ENCODE data around the gene AZIN2. TPM values are rescaled to one million over a fixed set of nuclear protein-coding genes. Genes with fewer than 3 reads are reported as not detected.

The AZIN2 gene
- total RNA-seq, 1 experiment from 2014 or later, result 3.6 TPM

DNA sequence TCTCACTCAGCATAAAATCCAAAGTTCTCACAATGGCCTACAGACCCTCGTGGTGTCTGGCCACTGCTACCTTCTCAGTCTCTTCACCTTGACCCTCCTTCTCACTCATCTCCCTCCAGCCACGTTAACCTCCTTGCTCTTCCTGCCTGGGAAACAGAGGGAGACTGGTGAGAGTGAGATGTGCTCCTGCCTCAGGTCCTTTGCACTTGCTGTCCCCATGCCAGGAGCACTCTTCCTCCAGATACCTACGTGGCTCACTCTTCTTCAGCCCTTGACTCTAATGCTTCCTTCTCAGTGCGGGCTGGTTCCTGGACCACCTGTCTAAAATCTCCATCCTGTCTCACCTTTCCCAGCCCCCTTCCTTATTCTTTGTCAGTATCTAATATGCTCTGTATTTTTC lies 76.2 kb downstream of the AZIN2 start:
- CTCF ChIA-PET, result no interaction called here
- no peak for TF ChIP-seq CTCF (IDR thresholded peaks at IDR 0.05; ENCODE audit: unreplicated experiment)
- Mint-ChIP-seq H3K27me3 (ENCODE audit: unreplicated experiment) (no peaks in the 10 kb centered on the region), H3K36me3 (ENCODE audit: insufficient read depth, unreplicated experiment) (no peaks in the 10 kb centered on the region), H3K4me3 (ENCODE audit: low read depth, unreplicated experiment) (no peak overlapping the region), H3K9me3 (ENCODE audit: low read depth, unreplicated experiment) (no peaks in the 10 kb centered on the region), H3K4me1 (ENCODE audit: low read depth, unreplicated experiment) (peaks cover 17% of the 10 kb centered on the region), H3K27ac (ENCODE audit: unreplicated experiment) (no peak overlapping the region)
- no peak for DNase-seq
- intact Hi-C loops (cut with micrococcal nuclease; ENCODE audit: unreplicated experiment), result no loop called here
- BruUV-seq (replicated peaks), result no TSS peak

DNA sequence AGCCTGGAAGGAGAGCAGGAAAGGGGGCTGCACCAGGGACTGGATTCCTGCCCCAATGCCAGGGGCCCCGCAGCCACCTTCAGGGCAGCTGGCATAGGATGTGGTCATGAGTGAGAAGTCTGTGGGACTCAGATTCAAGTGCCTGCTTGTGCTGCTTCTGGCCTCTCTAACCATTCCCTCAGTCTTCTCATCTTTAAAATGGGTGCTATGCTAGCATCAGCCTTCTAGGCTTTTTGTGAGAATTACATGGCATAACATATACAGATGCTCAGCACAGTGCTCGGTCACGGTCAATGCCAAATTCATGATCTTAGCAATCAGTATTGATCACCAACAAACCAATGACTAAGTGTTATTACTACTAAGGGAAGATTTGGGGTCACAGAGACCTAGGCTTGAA lies 77.4 kb downstream of the AZIN2 start:
- DNase-seq, result no peak
- Mint-ChIP-seq H3K9me3 (ENCODE audit: low read depth, unreplicated experiment) (no peaks in the 10 kb centered on the region), H3K4me1 (ENCODE audit: low read depth, unreplicated experiment) (peaks cover 8% of the 10 kb centered on the region), H3K27me3 (ENCODE audit: unreplicated experiment) (no peaks in the 10 kb centered on the region), H3K36me3 (ENCODE audit: insufficient read depth, unreplicated experiment) (no peaks in the 10 kb centered on the region), H3K27ac (ENCODE audit: unreplicated experiment) (no peak overlapping the region), H3K4me3 (ENCODE audit: low read depth, unreplicated experiment) (no peak overlapping the region)
- no TSS peak for BruUV-seq (replicated peaks)
- intact Hi-C loops (cut with micrococcal nuclease; ENCODE audit: unreplicated experiment), result no loop called here
- CTCF ChIA-PET, result no interaction called here
- TF ChIP-seq CTCF (IDR thresholded peaks at IDR 0.05; ENCODE audit: unreplicated experiment), result no peak

DNA sequence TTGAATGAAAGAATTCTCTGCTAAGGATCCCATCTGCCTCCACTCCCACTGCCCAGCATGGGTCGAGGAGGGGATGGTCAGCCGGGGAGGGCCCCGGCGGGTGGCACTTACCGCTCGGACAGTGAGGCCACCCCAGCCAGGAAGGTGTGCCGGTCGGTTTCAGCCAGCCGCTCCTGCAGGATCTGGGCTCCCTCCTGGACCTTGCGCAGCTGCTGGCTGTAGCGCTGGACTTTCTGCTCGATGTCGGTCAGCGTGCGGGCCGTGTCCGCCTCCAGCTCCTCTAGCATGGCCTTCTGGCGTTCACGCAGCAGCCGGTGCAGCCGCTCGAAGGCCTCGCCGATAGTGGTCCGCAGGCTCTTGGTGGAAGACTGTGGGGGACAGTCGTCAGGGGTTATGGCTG lies 78.6 kb downstream of the AZIN2 start:
- intact Hi-C loops (cut with micrococcal nuclease; ENCODE audit: unreplicated experiment), result no loop called here
- TF ChIP-seq CTCF (IDR thresholded peaks at IDR 0.05; ENCODE audit: unreplicated experiment), result no peak
- Mint-ChIP-seq H3K27ac (ENCODE audit: unreplicated experiment) (no peak overlapping the region), H3K36me3 (ENCODE audit: insufficient read depth, unreplicated experiment) (no peaks in the 10 kb centered on the region), H3K4me3 (ENCODE audit: low read depth, unreplicated experiment) (no peak overlapping the region), H3K9me3 (ENCODE audit: low read depth, unreplicated experiment) (no peaks in the 10 kb centered on the region), H3K4me1 (ENCODE audit: low read depth, unreplicated experiment) (peaks cover 8% of the 10 kb centered on the region), H3K27me3 (ENCODE audit: unreplicated experiment) (no peaks in the 10 kb centered on the region)
- no TSS peak for BruUV-seq (replicated peaks)
- no peak for DNase-seq
- CTCF ChIA-PET, result no interaction called here

DNA sequence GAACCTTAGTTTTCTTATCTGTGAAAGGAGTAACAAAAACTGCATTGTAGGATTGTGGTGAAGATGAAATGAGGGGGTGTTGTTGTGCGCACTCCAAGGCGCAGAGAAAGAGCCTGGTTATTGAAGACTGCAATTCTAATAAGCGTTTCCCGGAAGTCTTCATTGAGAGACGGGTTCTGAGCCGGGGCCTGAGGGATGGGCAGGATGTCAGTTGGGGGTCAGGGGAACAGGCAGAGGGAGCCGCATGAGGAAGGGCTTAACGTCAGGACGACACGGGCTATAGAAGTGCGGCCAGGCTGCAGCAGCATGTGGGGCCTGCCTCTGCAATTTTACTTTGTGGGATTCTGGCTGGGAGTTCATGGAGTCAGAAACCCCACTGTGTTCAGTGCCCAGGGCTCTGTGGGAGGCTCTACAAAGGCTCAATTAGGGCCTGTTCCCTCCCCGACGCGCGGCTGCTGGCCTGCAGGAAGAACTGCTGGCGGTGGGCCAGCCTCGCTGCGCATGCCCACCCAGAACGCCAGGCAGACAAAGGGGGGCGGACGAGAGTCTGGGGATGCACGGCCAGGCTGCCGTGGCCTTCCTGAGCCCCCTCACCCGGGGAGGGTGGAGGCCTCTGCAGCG lies 80.2 kb downstream of the AZIN2 start:
- TF ChIP-seq CTCF (IDR thresholded peaks at IDR 0.05; ENCODE audit: unreplicated experiment), result no peak
- Mint-ChIP-seq H3K36me3 (ENCODE audit: insufficient read depth, unreplicated experiment) (no peaks in the 10 kb centered on the region), H3K9me3 (ENCODE audit: low read depth, unreplicated experiment) (no peaks in the 10 kb centered on the region), H3K4me3 (ENCODE audit: low read depth, unreplicated experiment) (no peak overlapping the region), H3K27me3 (ENCODE audit: unreplicated experiment) (no peaks in the 10 kb centered on the region), H3K27ac (ENCODE audit: unreplicated experiment) (no peak overlapping the region), H3K4me1 (ENCODE audit: low read depth, unreplicated experiment) (peaks cover 4% of the 10 kb centered on the region)
- CTCF ChIA-PET, result no interaction called here
- intact Hi-C loops (cut with micrococcal nuclease; ENCODE audit: unreplicated experiment), result no loop called here
- BruUV-seq (replicated peaks), result no TSS peak
- no peak for DNase-seq
